ENCODE measurements around the gene PIH1D1.

- TF ChIP-seq CTCF (IDR thresholded peaks at IDR 0.05): no peak
- no peak for TF ChIP-seq POLR2A (IDR thresholded peaks at IDR 0.05)
Observed at GRCh38 chr19:49492573-49493405, 41.2 kb upstream of the PIH1D1 start.
